GM12878 (cell line): ENCODE results near the gene MAPK1. TPM values are rescaled to one million over a fixed set of nuclear protein-coding genes. Genes with fewer than 3 reads are reported as not detected.
A peak's percentile ranks its signal among the peaks of the same experiment; 100 is the strongest.

Experiments
- ATAC-seq: fragments of 200-7000 bp; cut with Tn5 transposase; 3 replicates; pipeline ENCODE4 v1.9.1; 2020; ENCODE audit warnings: mild to moderate bottlenecking, moderate library complexity
- BruUV-seq: library from RNA; stranded (reverse); fragments of 400-500 nt; replicated peaks from 2 replicates; lab custom pipeline; 2021; lab: Mats Ljungman, UMichigan
- CTCF ChIA-PET: fragments of 300-600 bp; sonication (Branson Sonifier 250); formaldehyde crosslinking; extraction: SDS; loops from one replicate; lab custom pipeline; 2021; ENCODE audit warnings: inconsistent platforms; lab: Yijun Ruan, JAX
- POLR2A ChIA-PET: fragments of 350-600 bp; formaldehyde crosslinking; extraction: SDS; loops from one replicate; lab custom pipeline; 2021; ENCODE audit warnings: inconsistent platforms; lab: Charles Lee
- RAD21 ChIA-PET: fragments of 300-600 bp; sonication (Branson Sonifier 250); formaldehyde crosslinking; loops from one replicate; lab custom pipeline; 2023; ENCODE audit warnings: antibody characterized with exemption; ENCODE audit not compliant: unreplicated experiment; lab: Charles Lee
- SMC1A ChIA-PET: fragments of 300-600 bp; sonication (Branson Sonifier 250); formaldehyde crosslinking; loops from one replicate; lab custom pipeline; 2023; ENCODE audit not compliant: unreplicated experiment, uncharacterized antibody; lab: Charles Lee
- DNase-seq: peaks from one replicate; pipeline ENCODE4 v3.0.0-alpha.2; 2011; ENCODE audit warnings: low read depth, low spot score
- FAIRE-seq: peaks from 3 replicates; lab custom pipeline; 2011; peaks lifted over from hg19 to GRCh38; lab: Jason Lieb, UNC
- H2AFZ ChIP-seq: 2 replicates; pipeline ENCODE4 v1.6.0; 2011; ENCODE audit warnings: low read depth, low read length, control low read depth; ENCODE audit not compliant: control insufficient read depth
- H3K27ac ChIP-seq: 2 replicates; pipeline ENCODE4 v1.5.1; 2011; ENCODE audit warnings: control low read depth; ENCODE audit not compliant: control insufficient read depth, insufficient read depth
- H3K27me3 ChIP-seq, 2 experiments: replicated peaks in 1 of 2; 2 replicates each; pipeline versions ENCODE4 v1.6.0 to v1.6.1; 2011; ENCODE audit warnings: low read length in 1 of 2; ENCODE audit not compliant: control insufficient read depth in 2 of 2, insufficient read depth in 2 of 2
- H3K36me3 ChIP-seq, 2 experiments: 2 replicates each; pipeline ENCODE4 v1.5.1; 2011; ENCODE audit warnings: low read length in 1 of 2; ENCODE audit not compliant: control insufficient read depth in 2 of 2, insufficient read depth in 2 of 2
- H3K4me1 ChIP-seq: 2 replicates; pipeline ENCODE4 v1.6.1; 2011; ENCODE audit warnings: mild to moderate bottlenecking, low read length, moderate library complexity, mixed read lengths; ENCODE audit not compliant: control insufficient read depth, insufficient read depth
- H3K4me2 ChIP-seq: 2 replicates; pipeline ENCODE4 v1.6.0; 2011; ENCODE audit warnings: control low read depth; ENCODE audit not compliant: control insufficient read depth, insufficient read depth
- H3K4me3 ChIP-seq: fragments of 200-600 bp; sonication (generic); 2 replicates; pipeline ENCODE4 v1.5.1; 2016
- H3K79me2 ChIP-seq: 2 replicates; pipeline ENCODE4 v1.6.0; 2011; ENCODE audit warnings: low read length; ENCODE audit not compliant: control insufficient read depth, insufficient read depth
- H3K9ac ChIP-seq: 2 replicates; pipeline ENCODE4 v1.8.0; 2011; ENCODE audit warnings: low read length, control low read depth, mixed read lengths; ENCODE audit not compliant: control insufficient read depth, insufficient read depth
- H3K9me3 ChIP-seq: replicated peaks from 3 replicates; pipeline ENCODE4 v1.5.1; 2011; ENCODE audit warnings: mild to moderate bottlenecking, low read length; ENCODE audit not compliant: control insufficient read depth, insufficient read depth
- H4K20me1 ChIP-seq: 2 replicates; pipeline ENCODE4 v1.6.0; 2011; ENCODE audit not compliant: control insufficient read depth, insufficient read depth
- BRCA1 ChIP-seq: IDR thresholded peaks from 2 replicates; pipeline ENCODE4 v1.6.1; 2011; ENCODE audit warnings: low read depth, low read length, improper control_type of control experiment
- CREM ChIP-seq: IDR thresholded peaks from 2 replicates; pipeline ENCODE4 v1.6.1; 2014; ENCODE audit warnings: antibody characterized with exemption, low read depth
- ETV6 ChIP-seq, 2 experiments: fragments of 450-650 bp in 1 of 2; IDR thresholded peaks in 1 of 2; conservative IDR thresholded peaks in 1 of 2; 2 replicates each; pipeline ENCODE4 v1.6.1; 2014; ENCODE audit warnings: antibody characterized with exemption in 1 of 2, borderline replicate concordance in 1 of 2, low read depth in 1 of 2, mild to moderate bottlenecking in 1 of 2, moderate library complexity in 1 of 2
- EZH2 ChIP-seq: IDR thresholded peaks from 2 replicates; pipeline ENCODE4 v1.6.1; 2012; ENCODE audit warnings: low read depth, mild to moderate bottlenecking, control low read depth, inconsistent platforms, low read length, borderline replicate concordance; ENCODE audit not compliant: control insufficient read depth
- NFYA ChIP-seq: IDR thresholded peaks from 2 replicates; pipeline ENCODE4 v1.6.1; 2011; ENCODE audit warnings: low read depth, mild to moderate bottlenecking, low read length, improper control_type of control experiment, borderline replicate concordance
- PAX8 ChIP-seq: fragments of 450-650 bp; IDR thresholded peaks from 2 replicates; pipeline ENCODE4 v1.6.1; 2017; ENCODE audit warnings: mild to moderate bottlenecking, moderate library complexity
- POLR2A ChIP-seq: IDR thresholded peaks from 2 replicates; pipeline ENCODE4 v1.6.1; 2011; ENCODE audit warnings: low read depth, mild to moderate bottlenecking, low read length
- RELA ChIP-seq: fragments of 450-650 bp; IDR thresholded peaks from 2 replicates; pipeline ENCODE4 v1.8.0; 2014; ENCODE audit warnings: borderline replicate concordance; ENCODE audit not compliant: partially characterized antibody
- SMARCA5 ChIP-seq: fragments of 450-650 bp; IDR thresholded peaks from 2 replicates; pipeline ENCODE4 v1.6.1; 2017; ENCODE audit warnings: mild to moderate bottlenecking
- SMC3 ChIP-seq: IDR thresholded peaks from 2 replicates; pipeline ENCODE4 v1.6.1; 2011; ENCODE audit warnings: low read length, improper control_type of control experiment, borderline replicate concordance
- SREBF1 ChIP-seq: IDR thresholded peaks from 2 replicates; pipeline ENCODE4 v1.6.1; 2012; ENCODE audit warnings: mild to moderate bottlenecking, low read length
- STAT1 ChIP-seq: fragments of 450-650 bp; conservative IDR thresholded peaks from 2 replicates; pipeline ENCODE4 v1.6.1; 2014; ENCODE audit warnings: antibody characterized with exemption, mild to moderate bottlenecking
- STAT3 ChIP-seq: IDR thresholded peaks from 2 replicates; pipeline ENCODE4 v1.6.1; 2011; ENCODE audit warnings: low read depth, low read length, improper control_type of control experiment
- TAF1 ChIP-seq: IDR thresholded peaks from 2 replicates; pipeline ENCODE4 v1.6.1; 2011; ENCODE audit warnings: mild to moderate bottlenecking, low read depth, low read length, borderline replicate concordance
- WGBS: methylation state at CpG from one replicate; pipeline ENCODE4 v1.1.6; 2016; ENCODE audit warnings: low lambda C conversion rate; ENCODE audit not compliant: insufficient replicate concordance, insufficient coverage; ENCODE audit errors: missing lambda C conversion rate; 5-methylcytosine and 5-hydroxymethylcytosine counted together
- in situ Hi-C: fragments of 300-500 bp; cut with MboI; formaldehyde crosslinking; loops from 9 replicates; pipeline ENCODE4 v1.14.3; 2018; ENCODE audit warnings: mixed read lengths
- intact Hi-C: fragments of 100-400 bp; cut with micrococcal nuclease; formaldehyde crosslinking; loops from one replicate; pipeline ENCODE4 v1.14.2; 2022; ENCODE audit not compliant: unreplicated experiment
- polyA plus RNA-seq, 11 experiments: library from polyadenylated mRNA; depleted of rRNA in 4 of 11; unstranded in 6 of 11; stranded (reverse) in 5 of 11; fragments of >200 nt; fragmentation: Nextera tagmentation in 4 of 11; fragmentation: Illumina TruSeq in 1 of 11; extraction: Ambion mirVana in 4 of 11; extraction: Trizol in 1 of 11; gene quantifications; 1 replicate in 1 of 11; 2 replicates in 10 of 11; pipeline versions ENCODE4 v1.2.1 to v1.2.3, GENCODE V29; 2011 to 2016; ENCODE audit warnings: inconsistent platforms in 2 of 11, missing spikeins in 2 of 11, low read depth in 1 of 11
- total RNA-seq, 4 experiments: library from RNA; depleted of rRNA in 3 of 4; stranded (reverse); fragments of >200 nt in 3 of 4; fragmentation: Illumina TruSeq in 1 of 4; extraction: Trizol in 1 of 4; gene quantifications; 2 replicates each; pipeline versions ENCODE4 v1.2.1 to v1.2.3, GENCODE V29; 2013 to 2021
- TF ChIP-seq, protein P1 (sequence below), 3 experiments: IDR thresholded peaks in 2 of 3; conservative IDR thresholded peaks in 1 of 3; 2 replicates each; pipeline ENCODE4 v1.5.1; 2011; ENCODE audit warnings: low read depth in 3 of 3, low read length in 3 of 3, mild to moderate bottlenecking in 3 of 3, control low read depth in 2 of 3, moderate library complexity in 2 of 3, inconsistent platforms in 1 of 3, mixed read lengths in 1 of 3; ENCODE audit not compliant: control insufficient read depth in 2 of 3, insufficient read depth in 1 of 3; ENCODE audit errors: extremely low read depth in 1 of 3
- TF ChIP-seq, protein P2 (sequence below): fragments of 450-650 bp; IDR thresholded peaks from 2 replicates; pipeline ENCODE4 v1.6.1; 2017; ENCODE audit warnings: borderline replicate concordance
- TF ChIP-seq, protein P3 (sequence below): fragments of 450-650 bp; IDR thresholded peaks from 2 replicates; pipeline ENCODE4 v1.6.1; 2017; ENCODE audit warnings: mild to moderate bottlenecking

Gene MAPK1
- total and polyA plus RNA-seq, 10 of the 15 experiments (the other 5 are each of a cell fraction or from before 2014, with no cell fraction given): 7.0 to 123 (median 58.4) TPM

GRCh38 chr22:21866833-21867527 lies 465 bp downstream of the MAPK1 start:
- no peak for DNase-seq
- in situ Hi-C loops (no loop called here), intact Hi-C loops (loop anchor here (5.0 kb wide), 2 partner anchors 50 to 70 kb away; no protein-coding TSS in a partner anchor)
- H3K9me3 ChIP-seq: peaks cover 3% of the 10 kb centered on the region
- H3K27ac ChIP-seq: peak overlapping the region; percentile 97
- H3K4me2 ChIP-seq: peak overlapping the region; percentile 77
- no TSS peak for BruUV-seq
- no peaks in the 10 kb centered on the region; the same call in none of the 2 replicates for H4K20me1 ChIP-seq
- ATAC-seq: no peak; the same call in 2 of the 3 replicates
- no peaks in the 10 kb centered on the region for H3K36me3 ChIP-seq
- H3K79me2 ChIP-seq: peaks cover 48% of the 10 kb centered on the region
- H3K4me3 ChIP-seq: peak overlapping the region; percentile 70
- peaks cover 12% of the 10 kb centered on the region for H3K4me1 ChIP-seq
- WGBS: under 1% methylated on average over 59 of the region's 91 CpGs
- H3K9ac ChIP-seq: peak overlapping the region; percentile 98
- ChIA-PET RAD21 (interaction anchor here (0.6 to 3.0 kb wide), 7 partner anchors 9 to 138 kb away, joined by 3 to 18 read pairs (median 4); no protein-coding TSS in a partner anchor), POLR2A (interaction anchor here (0.7 to 1.0 kb wide), 4 partner anchors 9 to 133 kb away, joined by 3 to 4 read pairs (median 3); no protein-coding TSS in a partner anchor), SMC1A (interaction anchor here (1.2 to 2.6 kb wide), 4 partner anchors 9 to 105 kb away, joined by 3 to 9 read pairs (median 6); no protein-coding TSS in a partner anchor), CTCF (interaction anchor here (1.7 kb wide), 1 partner anchor 104 kb away, joined by 7 read pairs; no protein-coding TSS in a partner anchor)
- peak overlapping the region; percentile 74 for H2AFZ ChIP-seq
- no peak for FAIRE-seq
- no peaks in the 10 kb centered on the region for H3K27me3 ChIP-seq
- TF ChIP-seq RELA (no peak), EZH2 (no peak), CREM (no peak), NFYA (no peak), SMARCA5 (peak; percentile 76), STAT3 (no peak), SREBF1 (no peak), STAT1 (no peak), BRCA1 (0 out of 2 replicates have a peak, but pooled peaks have one; percentile 0), ETV6 (conservative IDR thresholded peaks at IDR 0.05 in 1 of 2, IDR thresholded peaks at IDR 0.05 in 1 of 2; ENCODE audit: borderline replicate concordance in 1 of 2, low read depth in 1 of 2) (no peak), TAF1 (no peak), POLR2A (no peak), PAX8 (no peak), SMC3 (no peak)
- TF ChIP-seq, protein P1, sequence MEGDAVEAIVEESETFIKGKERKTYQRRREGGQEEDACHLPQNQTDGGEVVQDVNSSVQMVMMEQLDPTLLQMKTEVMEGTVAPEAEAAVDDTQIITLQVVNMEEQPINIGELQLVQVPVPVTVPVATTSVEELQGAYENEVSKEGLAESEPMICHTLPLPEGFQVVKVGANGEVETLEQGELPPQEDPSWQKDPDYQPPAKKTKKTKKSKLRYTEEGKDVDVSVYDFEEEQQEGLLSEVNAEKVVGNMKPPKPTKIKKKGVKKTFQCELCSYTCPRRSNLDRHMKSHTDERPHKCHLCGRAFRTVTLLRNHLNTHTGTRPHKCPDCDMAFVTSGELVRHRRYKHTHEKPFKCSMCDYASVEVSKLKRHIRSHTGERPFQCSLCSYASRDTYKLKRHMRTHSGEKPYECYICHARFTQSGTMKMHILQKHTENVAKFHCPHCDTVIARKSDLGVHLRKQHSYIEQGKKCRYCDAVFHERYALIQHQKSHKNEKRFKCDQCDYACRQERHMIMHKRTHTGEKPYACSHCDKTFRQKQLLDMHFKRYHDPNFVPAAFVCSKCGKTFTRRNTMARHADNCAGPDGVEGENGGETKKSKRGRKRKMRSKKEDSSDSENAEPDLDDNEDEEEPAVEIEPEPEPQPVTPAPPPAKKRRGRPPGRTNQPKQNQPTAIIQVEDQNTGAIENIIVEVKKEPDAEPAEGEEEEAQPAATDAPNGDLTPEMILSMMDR (IDR thresholded peaks at IDR 0.05 in 2 of 3, conservative IDR thresholded peaks at IDR 0.05 in 1 of 3; ENCODE audit: control insufficient read depth in 2 of 3, extremely low read depth in 1 of 3, insufficient read depth in 1 of 3, low read depth in 3 of 3, low read length in 3 of 3): no peak
- TF ChIP-seq, protein P2, sequence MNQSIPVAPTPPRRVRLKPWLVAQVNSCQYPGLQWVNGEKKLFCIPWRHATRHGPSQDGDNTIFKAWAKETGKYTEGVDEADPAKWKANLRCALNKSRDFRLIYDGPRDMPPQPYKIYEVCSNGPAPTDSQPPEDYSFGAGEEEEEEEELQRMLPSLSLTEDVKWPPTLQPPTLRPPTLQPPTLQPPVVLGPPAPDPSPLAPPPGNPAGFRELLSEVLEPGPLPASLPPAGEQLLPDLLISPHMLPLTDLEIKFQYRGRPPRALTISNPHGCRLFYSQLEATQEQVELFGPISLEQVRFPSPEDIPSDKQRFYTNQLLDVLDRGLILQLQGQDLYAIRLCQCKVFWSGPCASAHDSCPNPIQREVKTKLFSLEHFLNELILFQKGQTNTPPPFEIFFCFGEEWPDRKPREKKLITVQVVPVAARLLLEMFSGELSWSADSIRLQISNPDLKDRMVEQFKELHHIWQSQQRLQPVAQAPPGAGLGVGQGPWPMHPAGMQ: no peak
- TF ChIP-seq, protein P3, sequence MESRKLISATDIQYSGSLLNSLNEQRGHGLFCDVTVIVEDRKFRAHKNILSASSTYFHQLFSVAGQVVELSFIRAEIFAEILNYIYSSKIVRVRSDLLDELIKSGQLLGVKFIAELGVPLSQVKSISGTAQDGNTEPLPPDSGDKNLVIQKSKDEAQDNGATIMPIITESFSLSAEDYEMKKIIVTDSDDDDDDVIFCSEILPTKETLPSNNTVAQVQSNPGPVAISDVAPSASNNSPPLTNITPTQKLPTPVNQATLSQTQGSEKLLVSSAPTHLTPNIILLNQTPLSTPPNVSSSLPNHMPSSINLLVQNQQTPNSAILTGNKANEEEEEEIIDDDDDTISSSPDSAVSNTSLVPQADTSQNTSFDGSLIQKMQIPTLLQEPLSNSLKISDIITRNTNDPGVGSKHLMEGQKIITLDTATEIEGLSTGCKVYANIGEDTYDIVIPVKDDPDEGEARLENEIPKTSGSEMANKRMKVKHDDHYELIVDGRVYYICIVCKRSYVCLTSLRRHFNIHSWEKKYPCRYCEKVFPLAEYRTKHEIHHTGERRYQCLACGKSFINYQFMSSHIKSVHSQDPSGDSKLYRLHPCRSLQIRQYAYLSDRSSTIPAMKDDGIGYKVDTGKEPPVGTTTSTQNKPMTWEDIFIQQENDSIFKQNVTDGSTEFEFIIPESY: no peak
